Measurements from ENCODE around the gene MEGF6. TPM values are rescaled to one million over a fixed set of nuclear protein-coding genes. Genes with fewer than 3 reads are reported as not detected.

MEGF6 gene
- total RNA-seq, 1 experiment from 2014 or later, result 65.3 TPM

DNA sequence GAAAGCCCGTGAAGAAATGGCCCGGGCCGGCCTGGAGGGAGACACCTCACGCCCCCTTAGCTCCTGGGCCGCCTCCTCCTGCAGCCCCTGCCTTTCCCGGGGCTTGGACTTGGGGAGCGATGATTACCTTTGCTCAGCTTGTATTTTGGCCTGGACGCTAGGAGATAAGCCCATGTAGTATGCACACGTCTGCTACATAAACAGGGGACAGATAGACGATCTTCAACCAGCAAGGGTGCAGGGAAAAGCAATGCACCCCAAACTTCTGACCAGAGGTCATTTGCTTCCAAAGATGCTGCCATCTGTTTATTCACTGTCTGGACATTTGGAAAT lies 41.9 kb upstream of the MEGF6 start:
- H3K27me3 ChIP-seq (ENCODE audit: insufficient read depth, low read depth), result peaks cover 65% of the 10 kb centered on the region
- H3K4me2 ChIP-seq, result no peak overlapping the region
- peaks cover 7% of the 10 kb centered on the region for H3K4me1 ChIP-seq (replicated peaks; ENCODE audit: insufficient read depth)
- no TSS peak for BruUV-seq (replicated peaks)
- intact Hi-C loops (cut with micrococcal nuclease; ENCODE audit: unreplicated experiment), result no loop called here
- no peak overlapping the region for H3K27ac ChIP-seq
- H3K36me3 ChIP-seq (ENCODE audit: low read depth), result no peaks in the 10 kb centered on the region
- no peaks in the 10 kb centered on the region for H3K9me2 ChIP-seq (ENCODE audit: insufficient read depth)
- POLR2A ChIA-PET (ENCODE audit: unreplicated experiment), result no interaction called here
- no peak for DNase-seq
- H3K9me3 ChIP-seq (ENCODE audit: insufficient read depth, low read depth), result no peaks in the 10 kb centered on the region
- H3K4me3 ChIP-seq, result no peak overlapping the region
- peaks cover 5% of the 10 kb centered on the region; the same call in 1 of the 2 replicates for H3F3A ChIP-seq (ENCODE audit: insufficient read depth, low read depth)
- TF ChIP-seq CTCF (conservative IDR thresholded peaks at IDR 0.05), result no peak
- no peak for TF ChIP-seq EZH2 (IDR thresholded peaks at IDR 0.05; ENCODE audit: low read depth)
- H3K79me2 ChIP-seq (ENCODE audit: low read depth), result peaks cover 13% of the 10 kb centered on the region
- CTCF ChIA-PET, result interaction anchor here (0.7 kb wide), 1 partner anchor 22 kb away, joined by 4 read pairs; no protein-coding TSS in a partner anchor
- no peaks in the 10 kb centered on the region; the same call in 1 of the 2 replicates for H4K20me1 ChIP-seq (ENCODE audit: insufficient read depth)
- H2AFZ ChIP-seq, result no peak overlapping the region

DNA sequence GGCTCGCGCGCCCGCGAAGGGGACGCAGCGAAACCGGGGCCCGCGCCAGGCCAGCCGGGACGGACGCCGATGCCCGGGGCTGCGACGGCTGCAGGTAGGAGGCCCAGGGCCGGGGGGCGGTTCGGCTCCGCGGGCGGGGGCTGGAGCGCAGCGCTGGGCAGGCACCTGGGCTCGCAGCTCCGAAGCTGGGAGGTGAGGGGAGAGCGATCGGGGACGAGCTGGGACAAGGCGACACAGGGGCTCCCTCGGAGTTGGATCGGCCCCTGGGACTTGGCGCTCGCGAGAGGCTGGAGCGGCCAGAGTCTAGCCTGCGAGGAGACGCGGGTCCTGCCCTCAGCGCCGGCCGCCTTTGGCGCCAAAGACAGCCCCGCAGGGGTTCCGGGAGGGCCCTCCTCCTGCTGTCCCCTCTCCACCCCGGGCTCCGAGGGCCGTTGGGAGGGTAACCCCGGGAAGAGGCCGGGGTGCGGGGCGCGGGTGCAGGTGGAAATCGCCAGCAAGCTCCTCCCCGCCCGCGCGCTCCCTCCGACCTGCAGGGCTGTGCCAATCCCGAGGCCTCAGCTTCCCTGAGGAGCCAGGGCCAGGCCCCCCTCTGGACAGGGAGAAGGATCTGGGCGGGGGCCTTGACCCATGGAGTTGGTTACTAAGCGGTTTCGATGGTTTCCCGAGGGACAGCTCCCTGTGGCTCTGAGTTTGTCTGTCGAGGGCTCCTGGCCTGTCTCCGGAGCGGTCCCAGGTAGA lies 41.4 kb upstream of the MEGF6 start:
- H3K27me3 ChIP-seq (ENCODE audit: insufficient read depth, low read depth), result peaks cover 60% of the 10 kb centered on the region
- DNase-seq, result peak in 1 of 2 experiments; percentile 33
- no peak overlapping the region for H3K27ac ChIP-seq
- H3F3A ChIP-seq (ENCODE audit: insufficient read depth, low read depth), result peaks cover 5% of the 10 kb centered on the region; the same call in 1 of the 2 replicates
- intact Hi-C loops (cut with micrococcal nuclease; ENCODE audit: unreplicated experiment), result no loop called here
- CTCF ChIA-PET, result no interaction called here
- H3K4me1 ChIP-seq (replicated peaks; ENCODE audit: insufficient read depth), result peaks cover 7% of the 10 kb centered on the region
- BruUV-seq (replicated peaks), result TSS peak; percentile 29
- POLR2A ChIA-PET (ENCODE audit: unreplicated experiment), result interaction anchor here (0.6 kb wide), 1 partner anchor 14 kb away, joined by 4 read pairs; no protein-coding TSS in a partner anchor
- TF ChIP-seq CTCF (conservative IDR thresholded peaks at IDR 0.05), result no peak
- TF ChIP-seq EZH2 (IDR thresholded peaks at IDR 0.05; ENCODE audit: low read depth), result no peak
- H3K9me3 ChIP-seq (ENCODE audit: insufficient read depth, low read depth), result no peaks in the 10 kb centered on the region
- H3K4me2 ChIP-seq, result peak overlapping the region; percentile 58; the same call in 1 of the 2 replicates
- no peaks in the 10 kb centered on the region for H3K9me2 ChIP-seq (ENCODE audit: insufficient read depth)
- H3K4me3 ChIP-seq, result peak overlapping the region; percentile 33; the same call in 1 of the 2 replicates
- no peak overlapping the region for H2AFZ ChIP-seq
- H3K79me2 ChIP-seq (ENCODE audit: low read depth), result peaks cover 13% of the 10 kb centered on the region
- H4K20me1 ChIP-seq (ENCODE audit: insufficient read depth), result no peaks in the 10 kb centered on the region
- H3K36me3 ChIP-seq (ENCODE audit: low read depth), result no peaks in the 10 kb centered on the region

DNA sequence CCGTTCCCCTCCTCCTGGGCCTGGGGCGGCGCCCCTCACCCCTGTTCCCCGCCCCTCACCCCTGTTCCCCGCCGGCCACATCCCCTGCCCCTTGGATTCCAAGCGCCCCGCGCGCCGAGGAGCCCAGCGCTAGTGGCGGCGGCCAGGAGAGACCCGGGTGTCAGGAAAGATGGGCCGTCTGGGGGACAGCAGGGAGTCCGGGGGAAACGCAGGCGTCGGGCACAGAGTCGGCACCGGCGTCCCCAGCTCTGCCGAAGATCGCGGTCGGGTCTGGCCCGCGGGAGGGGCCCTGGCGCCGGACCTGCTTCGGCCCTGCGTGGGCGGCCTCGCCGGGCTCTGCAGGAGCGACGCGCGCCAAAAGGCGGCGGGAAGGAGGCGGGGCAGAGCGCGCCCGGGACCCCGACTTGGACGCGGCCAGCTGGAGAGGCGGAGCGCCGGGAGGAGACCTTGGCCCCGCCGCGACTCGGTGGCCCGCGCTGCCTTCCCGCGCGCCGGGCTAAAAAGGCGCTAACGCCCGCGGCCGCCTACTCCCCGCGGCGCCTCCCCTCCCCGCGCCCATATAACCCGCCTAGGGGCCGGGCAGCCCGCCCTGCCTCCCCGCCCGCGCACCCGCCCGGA lies 40.7 kb upstream of the MEGF6 start, which contains the start of gene TP73:
Gene TP73, plus strand, starts transcription at position 587 of the 618 bp plus-strand sequence. CDS start 29,850 bp downstream, outside the sequence.
- H3K27me3 ChIP-seq (ENCODE audit: insufficient read depth, low read depth), result peaks cover 53% of the 10 kb centered on the region
- CTCF ChIA-PET, result no interaction called here

More for the DNA sequence above, 40.7 kb upstream of the MEGF6 start, which contains the start of gene TP73:
- no TSS peak for BruUV-seq (replicated peaks)
- H3F3A ChIP-seq (ENCODE audit: insufficient read depth, low read depth), result peaks cover 5% of the 10 kb centered on the region; the same call in 1 of the 2 replicates
- peak within 1 kb of the TSS; percentile 58 for H3K4me2 ChIP-seq
- no peaks in the 10 kb centered on the region for H3K9me2 ChIP-seq (ENCODE audit: insufficient read depth)
- H4K20me1 ChIP-seq (ENCODE audit: insufficient read depth), result no peaks in the 10 kb centered on the region
- TF ChIP-seq EZH2 (IDR thresholded peaks at IDR 0.05; ENCODE audit: low read depth) (no peak), CTCF (conservative IDR thresholded peaks at IDR 0.05) (no peak)
- POLR2A ChIA-PET (ENCODE audit: unreplicated experiment), result no interaction called here
- no peak within 1 kb of the TSS for H3K27ac ChIP-seq
- peaks cover 7% of the 10 kb centered on the region for H3K4me1 ChIP-seq (replicated peaks; ENCODE audit: insufficient read depth)
- no peaks in the 10 kb centered on the region for H3K9me3 ChIP-seq (ENCODE audit: insufficient read depth, low read depth)
- H3K79me2 ChIP-seq (ENCODE audit: low read depth), result peaks cover 13% of the 10 kb centered on the region
- intact Hi-C loops (cut with micrococcal nuclease; ENCODE audit: unreplicated experiment), result no loop called here
- H3K4me3 ChIP-seq, result peak within 1 kb of the TSS; percentile 33; the same call in 1 of the 2 replicates
- no peak within 1 kb of the TSS for H2AFZ ChIP-seq
- DNase-seq, result peak in 1 of 2 experiments; percentile 29
- no peaks in the 10 kb centered on the region for H3K36me3 ChIP-seq (ENCODE audit: low read depth)

Data from PC-9 (cell line).